ENCODE results near the gene SMYD2.
"Not testable (repeated sequence)": the region's sequence is repeated elsewhere in the genome, so short reads cannot be mapped to it uniquely, and the experiment has no call there.

SMYD2 gene

GRCh38 chr1:214260561-214261205 lies 20.3 kb upstream of the SMYD2 start:
- DNase-seq (ENCODE audit: low spot score in 2 of 2) (no peak), ATAC-seq (ENCODE audit: low read depth) (no peak)
- Mint-ChIP-seq H3K4me1 (peaks cover 4% of the 10 kb centered on the region), H3K27me3 (peaks cover 27% of the 10 kb centered on the region), H3K9me3 (no peaks in the 10 kb centered on the region), H3K4me3 (no peak overlapping the region), H3K27ac (no peak overlapping the region), H3K36me3 (no peaks in the 10 kb centered on the region)

DNA sequence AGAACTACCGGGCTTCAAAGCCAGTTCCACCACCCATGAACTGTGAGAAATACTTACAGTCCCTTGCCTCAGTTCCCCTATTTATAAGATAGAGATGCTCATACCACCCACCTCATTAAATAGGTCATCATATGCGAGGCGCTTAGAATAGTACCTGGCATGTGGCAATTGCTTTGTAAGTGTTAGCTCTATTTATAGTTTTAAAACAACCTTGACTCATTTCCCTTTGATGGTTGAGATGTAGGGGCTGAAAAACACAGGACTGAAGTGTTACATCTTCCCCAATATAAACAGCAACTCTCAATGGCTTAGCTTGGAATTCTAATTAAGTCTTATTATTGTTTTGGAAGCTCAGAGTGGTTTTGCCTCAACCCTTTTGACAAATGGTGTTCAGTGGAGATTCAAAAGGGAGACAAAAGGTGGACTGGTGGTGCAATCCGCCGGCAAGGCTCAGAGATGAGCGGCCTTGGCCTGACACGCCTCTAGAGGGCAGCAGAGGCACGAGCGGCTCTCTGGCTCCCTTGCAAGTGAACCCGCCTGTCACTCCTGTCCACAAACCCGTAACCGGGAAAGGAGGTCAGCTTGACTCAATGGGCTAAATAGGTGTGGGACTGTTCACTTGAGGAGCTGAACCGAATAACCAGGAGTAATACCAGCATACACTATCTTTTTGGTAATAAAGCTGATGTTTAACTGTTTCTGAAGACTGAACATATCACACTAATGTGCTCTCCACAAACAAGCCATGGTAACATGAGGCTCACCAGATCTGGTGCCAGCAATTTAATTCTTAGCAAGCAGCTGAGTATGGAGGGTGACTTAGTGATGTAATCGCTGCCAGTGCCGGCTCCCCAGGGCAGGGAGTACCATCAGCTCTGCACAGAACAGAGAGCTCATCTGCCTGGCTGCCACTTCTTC lies 19.5 kb upstream of the SMYD2 start:
- H3K27me3 Mint-ChIP-seq = peaks cover 27% of the 10 kb centered on the region
- H3K4me1 Mint-ChIP-seq = peaks cover 4% of the 10 kb centered on the region
- no peaks in the 10 kb centered on the region for H3K9me3 Mint-ChIP-seq
- no peaks in the 10 kb centered on the region for H3K36me3 Mint-ChIP-seq
- peak; percentile 93 for ATAC-seq (ENCODE audit: low read depth)
- H3K27ac Mint-ChIP-seq = no peak overlapping the region
- H3K4me3 Mint-ChIP-seq = no peak overlapping the region
- DNase-seq (ENCODE audit: low spot score in 2 of 2) = peak; percentile 78 to 84

- H3K36me3 Mint-ChIP-seq = no peaks in the 10 kb centered on the region
- H3K27me3 Mint-ChIP-seq = peaks cover 21% of the 10 kb centered on the region
- no peak overlapping the region for H3K27ac Mint-ChIP-seq
- no peak for ATAC-seq (ENCODE audit: low read depth)
- no peak overlapping the region for H3K4me3 Mint-ChIP-seq
- H3K4me1 Mint-ChIP-seq = peaks cover 4% of the 10 kb centered on the region
- no peak for DNase-seq (ENCODE audit: low spot score in 2 of 2)
- H3K9me3 Mint-ChIP-seq = no peaks in the 10 kb centered on the region
These were observed 16.8 kb upstream of the SMYD2 start for GRCh38 chr1:214264196-214264595.

DNA sequence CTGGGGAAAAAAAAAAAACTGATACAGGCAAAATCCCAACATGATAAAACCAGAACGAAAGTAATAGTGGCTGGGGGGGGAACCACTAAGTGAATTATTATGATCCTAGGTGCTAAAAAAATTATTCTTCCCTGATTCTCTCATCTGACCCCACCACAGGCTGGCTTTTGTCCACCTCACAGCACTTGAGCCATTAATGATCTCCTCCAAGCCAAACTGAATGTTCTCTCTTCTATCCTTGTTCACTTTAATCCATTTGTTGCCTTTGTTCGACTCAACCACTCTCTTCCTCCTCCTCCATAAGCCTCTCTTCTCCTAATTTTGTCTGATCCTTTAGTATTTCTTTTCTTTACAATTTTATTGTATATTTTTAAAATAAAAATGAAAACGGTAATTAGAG lies 16.0 kb upstream of the SMYD2 start:
- Mint-ChIP-seq H3K9me3 (no peaks in the 10 kb centered on the region), H3K27ac (no peak overlapping the region), H3K36me3 (no peaks in the 10 kb centered on the region), H3K27me3 (peaks cover 15% of the 10 kb centered on the region), H3K4me1 (peaks cover 4% of the 10 kb centered on the region), H3K4me3 (no peak overlapping the region)
- DNase-seq (ENCODE audit: low spot score in 2 of 2) (no peak), ATAC-seq (ENCODE audit: low read depth) (no peak)

GRCh38 chr1:214270097-214270650 lies 10.8 kb upstream of the SMYD2 start:
- Mint-ChIP-seq H3K27ac (no peak overlapping the region), H3K27me3 (peaks cover 4% of the 10 kb centered on the region), H3K9me3 (peaks cover 2% of the 10 kb centered on the region), H3K4me3 (no peak overlapping the region), H3K4me1 (peaks cover 2% of the 10 kb centered on the region), H3K36me3 (no peaks in the 10 kb centered on the region)
- ATAC-seq (ENCODE audit: low read depth) = no peak
- DNase-seq (ENCODE audit: low spot score in 2 of 2) = no peak

DNA sequence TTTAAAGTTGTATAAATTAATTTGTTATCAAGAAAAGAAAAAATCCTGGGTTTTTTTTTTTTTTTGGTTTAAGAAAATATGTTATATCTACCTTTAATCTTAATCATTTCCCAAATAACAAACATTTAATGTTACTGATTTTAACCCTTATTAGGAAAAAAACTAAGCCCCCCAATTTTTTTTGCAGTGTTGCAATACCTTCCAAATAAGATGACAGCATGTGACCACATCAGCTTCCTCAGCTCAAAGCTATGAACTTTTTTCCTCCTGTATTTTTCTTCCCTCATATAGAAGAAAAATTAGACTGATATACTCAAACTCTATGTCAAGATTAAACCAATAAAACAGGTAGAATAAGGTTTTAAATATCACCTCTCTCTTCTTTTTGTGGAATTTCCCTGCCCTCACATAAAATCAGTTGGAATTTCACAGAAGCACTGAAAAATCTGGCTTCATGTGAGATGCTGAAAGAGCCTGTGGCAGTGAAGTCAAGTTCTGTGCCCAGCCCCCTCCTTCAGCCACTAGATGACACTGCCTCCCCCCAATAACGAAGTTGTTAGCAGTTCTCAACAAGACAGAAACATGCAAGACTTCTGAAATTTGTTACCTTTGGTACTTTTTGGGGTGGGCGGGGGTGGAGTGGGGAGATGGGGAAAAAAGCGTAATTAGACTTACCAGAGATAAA lies 9.6 kb upstream of the SMYD2 start:
- H3K4me3 Mint-ChIP-seq = no peak overlapping the region
- peaks cover 2% of the 10 kb centered on the region for H3K9me3 Mint-ChIP-seq
- H3K36me3 Mint-ChIP-seq = no peaks in the 10 kb centered on the region
- H3K4me1 Mint-ChIP-seq = peaks cover 2% of the 10 kb centered on the region
- DNase-seq (ENCODE audit: low spot score in 2 of 2) (no peak), ATAC-seq (ENCODE audit: low read depth) (no peak)
- no peak overlapping the region for H3K27ac Mint-ChIP-seq
- peaks cover 2% of the 10 kb centered on the region for H3K27me3 Mint-ChIP-seq

- peaks cover 2% of the 10 kb centered on the region for H3K4me1 Mint-ChIP-seq
- DNase-seq (ENCODE audit: low spot score in 2 of 2) (no peak), ATAC-seq (ENCODE audit: low read depth) (no peak)
- peaks cover 2% of the 10 kb centered on the region for H3K36me3 Mint-ChIP-seq
- H3K27me3 Mint-ChIP-seq = peaks cover 2% of the 10 kb centered on the region
- H3K27ac Mint-ChIP-seq = no peak overlapping the region
- H3K9me3 Mint-ChIP-seq = peaks cover 2% of the 10 kb centered on the region
- no peak overlapping the region for H3K4me3 Mint-ChIP-seq
These were observed 8.8 kb upstream of the SMYD2 start for GRCh38 chr1:214271995-214272731.

- no peak overlapping the region for H3K27ac Mint-ChIP-seq
- H3K27me3 Mint-ChIP-seq = peaks cover 2% of the 10 kb centered on the region
These were observed 7.9 kb upstream of the SMYD2 start for GRCh38 chr1:214272964-214273533.

DNA sequence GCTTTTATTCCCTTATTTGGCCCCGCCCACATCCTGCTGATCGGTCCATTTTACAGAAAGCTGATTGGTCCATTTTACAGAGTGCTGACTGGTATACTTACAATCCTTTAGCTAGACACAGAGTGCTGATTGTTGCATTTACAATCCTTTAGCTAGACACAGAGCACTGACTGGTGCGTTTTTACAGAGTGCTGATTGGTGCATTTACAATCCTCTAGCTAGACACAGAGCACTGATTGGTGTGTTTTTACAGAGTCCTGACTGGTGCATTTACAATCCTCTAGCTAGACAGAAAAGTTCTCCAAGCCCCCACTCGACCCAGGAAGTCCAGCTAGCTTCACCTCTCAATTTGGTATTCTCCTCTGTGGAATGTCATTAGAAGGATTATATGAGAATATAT lies 5.3 kb upstream of the SMYD2 start:
- not testable (repeated sequence) for H3K4me1 Mint-ChIP-seq; ATAC-seq (ENCODE audit: low read depth); H3K36me3 Mint-ChIP-seq; H3K4me3 Mint-ChIP-seq; H3K27me3 Mint-ChIP-seq; H3K9me3 Mint-ChIP-seq; H3K27ac Mint-ChIP-seq; DNase-seq (ENCODE audit: low spot score in 2 of 2)

More at GRCh38 chr1:214272964-214273533, 7.9 kb upstream of the SMYD2 start:
- peaks cover 2% of the 10 kb centered on the region for H3K36me3 Mint-ChIP-seq
- H3K4me1 Mint-ChIP-seq = peaks cover 2% of the 10 kb centered on the region
- no peak for DNase-seq (ENCODE audit: low spot score in 2 of 2)
- peaks cover 2% of the 10 kb centered on the region for H3K9me3 Mint-ChIP-seq
- no peak for ATAC-seq (ENCODE audit: low read depth)
- H3K4me3 Mint-ChIP-seq = no peak overlapping the region

GRCh38 chr1:214276786-214277185 lies 4.2 kb upstream of the SMYD2 start:
- H3K36me3 Mint-ChIP-seq = peaks cover 2% of the 10 kb centered on the region
- DNase-seq (ENCODE audit: low spot score in 2 of 2) (no peak), ATAC-seq (ENCODE audit: low read depth) (no peak)
- H3K9me3 Mint-ChIP-seq = peaks cover 2% of the 10 kb centered on the region
- peaks cover 12% of the 10 kb centered on the region for H3K4me1 Mint-ChIP-seq
- H3K27ac Mint-ChIP-seq = peak overlapping the region; percentile 2
- H3K4me3 Mint-ChIP-seq = no peak overlapping the region
- no peaks in the 10 kb centered on the region for H3K27me3 Mint-ChIP-seq

DNA sequence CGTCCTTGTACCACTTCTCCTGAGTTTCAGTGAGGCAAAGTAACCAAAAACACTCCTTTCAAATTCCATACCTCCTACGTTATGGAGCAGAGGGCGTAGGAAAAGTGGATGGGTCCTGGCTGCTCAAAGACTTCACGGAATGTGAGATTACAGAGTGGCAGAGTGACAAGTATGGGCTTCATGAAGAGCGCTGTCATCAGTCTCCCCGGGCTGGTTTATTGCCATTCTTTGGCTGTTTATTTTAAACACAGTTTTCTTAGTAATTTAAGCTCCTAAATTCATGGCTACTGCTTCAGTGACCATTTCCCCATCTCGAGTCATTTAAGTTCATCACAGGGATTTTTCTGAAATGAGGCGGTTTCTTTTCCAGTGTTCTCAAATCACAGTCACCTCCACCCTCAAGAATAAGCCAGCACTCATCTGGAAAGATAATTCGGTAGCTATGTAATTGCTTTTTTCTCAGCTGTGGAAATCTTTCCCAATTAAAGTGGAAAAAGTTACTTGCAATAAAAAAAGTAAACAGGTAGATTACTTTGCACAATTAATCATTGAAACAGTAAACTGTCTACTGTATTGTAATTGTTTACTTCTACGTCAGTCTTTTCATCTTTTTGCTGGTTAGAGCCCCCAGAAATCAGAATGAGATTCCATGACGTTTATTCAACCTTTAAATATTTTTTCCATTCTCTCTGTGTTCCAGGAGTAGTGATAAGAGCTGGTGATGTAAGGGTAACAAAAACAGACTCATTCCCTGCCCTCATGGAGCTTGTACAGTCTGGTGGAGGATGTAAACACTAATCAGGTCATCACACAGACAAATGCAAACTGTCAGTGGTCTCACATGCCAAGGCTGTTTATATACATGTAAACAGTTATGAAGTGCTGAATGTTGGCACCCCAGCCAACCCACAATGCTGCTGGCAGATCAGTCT lies 3.0 kb upstream of the SMYD2 start:
- no peak for DNase-seq (ENCODE audit: low spot score in 2 of 2)
- peaks cover 2% of the 10 kb centered on the region for H3K9me3 Mint-ChIP-seq
- H3K4me1 Mint-ChIP-seq = peaks cover 22% of the 10 kb centered on the region
- no peaks in the 10 kb centered on the region for H3K27me3 Mint-ChIP-seq
- no peak overlapping the region for H3K4me3 Mint-ChIP-seq
- peaks cover 2% of the 10 kb centered on the region for H3K36me3 Mint-ChIP-seq
- H3K27ac Mint-ChIP-seq = peak overlapping the region; percentile 45
- no peak for ATAC-seq (ENCODE audit: low read depth)

GRCh38 chr1:214280386-214281020 lies 456 bp upstream of the SMYD2 start:
- no peaks in the 10 kb centered on the region for H3K27me3 Mint-ChIP-seq

More at GRCh38 chr1:214280386-214281020, 456 bp upstream of the SMYD2 start:
- H3K4me1 Mint-ChIP-seq = peaks cover 28% of the 10 kb centered on the region
- peaks cover 2% of the 10 kb centered on the region for H3K36me3 Mint-ChIP-seq
- ATAC-seq (ENCODE audit: low read depth) = peak; percentile 47
- DNase-seq (ENCODE audit: low spot score in 2 of 2) = peak in 1 of 2 donors; percentile 21
- H3K4me3 Mint-ChIP-seq = peak overlapping the region; percentile 84
- H3K27ac Mint-ChIP-seq = peak overlapping the region; percentile 78
- H3K9me3 Mint-ChIP-seq = no peaks in the 10 kb centered on the region
